Peyer's patch (tissue), 4 donors: ENCODE data around the gene CKB. TPM values are rescaled to one million over a fixed set of nuclear protein-coding genes. Genes with fewer than 3 reads are reported as not detected.
A peak's percentile ranks its signal among the peaks of the same experiment; 100 is the strongest.

Experiments used
- DNase-seq, 3 donors: peaks; one replicate each; pipeline ENCODE4 v3.0.0-alpha.2; 2017 to 2019
- H3K27ac ChIP-seq, 4 donors: fragments of 200-600 bp; sonication (generic); one replicate each; pipeline ENCODE4 v1.5.1; 2016 to 2019
- H3K27me3 ChIP-seq, 2 donors: fragments of 200-600 bp; sonication (generic); one replicate each; pipeline ENCODE4 v1.5.1; 2019
- H3K36me3 ChIP-seq, 3 donors: fragments of 200-600 bp; sonication (generic); one replicate each; pipeline ENCODE4 v1.5.1; 2016 to 2019
- H3K4me1 ChIP-seq, 4 donors: fragments of 200-600 bp; sonication (generic); one replicate each; pipeline ENCODE4 v1.5.1; 2016 to 2019
- H3K4me3 ChIP-seq, 4 donors: fragments of 200-600 bp; sonication (generic); 1 replicate in 3 of 4; 2 replicates in 1 of 4; pipeline ENCODE4 v1.5.1; 2016 to 2019; ENCODE audit warnings: mild to moderate bottlenecking in 1 of 4
- H3K9me3 ChIP-seq, 4 donors: fragments of 200-600 bp; sonication (generic); one replicate each; pipeline ENCODE4 v1.5.1; 2016 to 2019; ENCODE audit warnings: mild to moderate bottlenecking in 1 of 4
- CTCF ChIP-seq, 6 experiments: fragments of 450-650 bp in 4 of 6; fragments of 200-600 bp in 2 of 6; sonication (generic) in 1 of 6; IDR thresholded peaks; one replicate each; pipeline ENCODE4 v1.5.1; 2017 to 2019; ENCODE audit warnings: antibody characterized with exemption in 6 of 6, mild to moderate bottlenecking in 3 of 6, moderate library complexity in 1 of 6
- POLR2A ChIP-seq, 2 donors: fragments of 450-650 bp; IDR thresholded peaks; one replicate each; pipeline ENCODE4 v1.5.1; 2017; ENCODE audit warnings: antibody characterized with exemption in 2 of 2, mild to moderate bottlenecking in 2 of 2, moderate library complexity in 2 of 2
- total RNA-seq, 4 donors: library from RNA; depleted of rRNA; stranded (reverse); fragments of >200 nt; gene quantifications; one replicate each; pipeline ENCODE4 v1.1.0, GENCODE V29; 2016

Gene CKB
- total RNA-seq, 4 donors from 2014 or later, result 40.1 to 101 (median 68.4) TPM

DNA sequence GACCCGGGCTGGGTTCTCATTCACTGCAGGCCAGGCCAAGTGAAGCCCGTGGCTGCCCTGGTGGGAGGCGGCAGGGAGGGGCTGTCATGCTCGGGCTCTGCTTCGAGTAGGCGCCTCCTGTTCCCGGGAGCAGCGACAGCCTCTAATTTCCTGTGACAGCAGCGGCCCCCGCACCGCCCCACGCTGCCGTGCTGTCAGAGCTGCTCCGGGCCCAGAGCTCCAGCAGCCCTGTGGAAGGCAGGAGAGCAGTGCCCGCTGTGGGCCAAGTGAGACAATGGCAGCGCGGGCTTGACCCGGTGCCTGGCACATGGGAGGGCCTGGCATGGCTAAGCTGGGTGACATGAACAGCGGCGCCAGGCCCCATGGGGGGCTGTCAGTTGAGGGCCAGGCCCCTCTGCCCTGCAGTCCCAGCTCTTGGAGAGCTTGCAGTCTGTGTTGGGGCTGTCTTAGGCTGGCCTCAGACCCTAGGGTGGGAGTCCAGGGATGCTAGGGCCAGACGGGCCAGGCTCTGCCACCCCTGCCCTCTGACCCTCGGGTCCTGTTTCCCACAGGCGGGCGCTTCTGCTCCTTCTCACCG, 11.5 kb upstream of the CKB start:
- H3K27me3 ChIP-seq, result no peaks in the 10 kb centered on the region
- no peak for DNase-seq
- TF ChIP-seq CTCF (IDR thresholded peaks at IDR 0.05), result no peak
- H3K9me3 ChIP-seq, result no peaks in the 10 kb centered on the region
- H3K4me1 ChIP-seq, result peaks cover 6 to 47% (median 10%) of the 10 kb centered on the region in 4 donors
- H3K4me3 ChIP-seq, result no peak overlapping the region
- H3K27ac ChIP-seq, result peak overlapping the region in 2 of 4 donors; percentile 49 to 74
- H3K36me3 ChIP-seq, result peaks cover 0 to 7% (median 0%) of the 10 kb centered on the region in 3 donors

DNA sequence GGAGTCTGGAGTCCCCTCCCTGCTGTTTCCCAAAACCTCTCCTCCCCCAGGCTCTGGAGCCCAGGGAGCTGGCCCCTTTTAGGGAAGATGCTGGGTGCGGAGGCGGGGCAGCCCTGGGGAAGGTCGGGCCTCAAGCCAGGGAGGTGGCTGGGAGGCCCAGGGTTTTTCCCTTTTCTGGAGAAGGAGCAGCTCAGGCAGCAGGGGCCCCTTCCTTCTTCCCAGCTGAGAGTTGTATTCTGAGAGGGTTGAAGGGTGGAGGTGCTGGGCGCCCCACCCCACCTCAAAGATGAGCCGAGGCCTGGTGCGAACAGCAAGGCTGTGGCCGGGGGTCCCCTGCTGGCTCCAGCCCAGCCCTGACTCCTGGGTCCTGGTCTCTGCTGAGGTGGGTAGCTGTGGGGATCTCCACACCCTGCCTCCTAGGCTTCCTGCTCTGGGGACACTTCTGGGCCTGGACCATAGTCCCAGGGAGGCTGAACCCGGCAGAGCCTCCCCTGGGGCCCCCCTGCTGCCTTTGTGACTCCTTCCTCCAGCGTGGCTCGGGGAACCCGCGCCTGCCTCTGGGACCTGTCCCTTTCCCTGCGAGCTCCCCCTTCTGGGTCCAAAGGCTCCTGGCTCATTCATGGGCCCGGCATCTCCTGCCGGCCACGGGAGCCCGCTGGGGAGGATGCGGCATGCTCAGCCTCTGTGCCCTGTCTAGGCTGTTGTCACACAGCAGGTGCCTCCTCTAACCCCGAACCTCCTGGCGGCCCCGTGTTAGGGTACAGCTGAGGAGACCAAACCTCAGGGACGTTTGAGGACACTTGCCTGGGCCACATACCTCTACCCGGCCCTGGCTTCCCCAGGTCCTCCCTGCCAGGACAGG, 10.7 kb upstream of the CKB start:
- Histone ChIP-seq H3K27me3 (no peaks in the 10 kb centered on the region), H3K9me3 (no peaks in the 10 kb centered on the region), H3K4me3 (peak overlapping the region in 1 of 4 donors; percentile 1), H3K27ac (peak overlapping the region in 2 of 4 donors; percentile 49 to 74), H3K36me3 (peaks cover 0 to 7% (median 0%) of the 10 kb centered on the region in 3 donors), H3K4me1 (peaks cover 6 to 41% (median 12%) of the 10 kb centered on the region in 4 donors)
- no peak for DNase-seq
- TF ChIP-seq POLR2A (IDR thresholded peaks at IDR 0.05) (no peak), CTCF (IDR thresholded peaks at IDR 0.05) (no peak)

DNA sequence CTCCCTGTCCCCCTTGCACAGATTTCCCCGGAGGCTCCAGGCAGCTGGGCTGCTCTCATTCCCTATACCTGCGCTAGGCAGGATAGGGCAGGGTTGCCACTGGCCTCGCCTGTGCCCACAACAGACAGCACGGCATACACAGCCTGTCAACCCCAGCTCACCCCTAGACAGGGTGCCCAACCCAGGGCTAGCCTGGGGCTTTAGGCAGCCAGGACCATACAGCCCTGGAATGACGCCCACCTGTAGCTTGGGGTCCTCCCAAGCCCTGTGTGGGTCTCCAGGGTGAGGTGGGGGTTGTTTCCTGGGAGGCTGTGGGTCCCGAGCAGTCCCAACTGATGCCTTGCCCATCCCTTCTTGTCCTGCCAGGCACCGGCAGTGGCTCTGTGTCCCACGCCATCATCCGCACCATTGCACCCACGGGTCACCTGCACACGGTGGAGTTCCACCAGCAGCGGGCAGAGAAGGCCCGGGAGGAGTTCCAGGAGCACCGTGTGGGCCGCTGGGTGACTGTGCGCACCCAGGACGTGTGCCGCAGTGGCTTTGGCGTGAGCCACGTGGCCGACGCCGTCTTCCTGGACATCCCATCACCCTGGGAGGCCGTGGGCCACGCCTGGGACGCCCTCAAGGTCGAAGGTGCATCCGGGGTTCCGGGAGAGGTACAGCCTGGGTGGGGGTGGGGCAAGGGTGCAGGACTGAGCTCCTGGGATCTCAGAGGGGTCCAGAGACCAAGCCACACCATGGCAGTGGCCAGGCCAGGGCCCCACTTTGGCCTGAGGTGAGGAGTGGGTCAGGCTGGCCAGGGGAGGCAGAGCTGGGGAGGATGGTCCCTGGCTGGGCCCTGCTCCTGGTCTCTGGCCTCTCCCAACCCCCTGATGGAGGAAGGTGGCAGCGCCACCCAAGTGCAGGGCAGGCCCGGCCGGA, 9.8 kb upstream of the CKB start:
- DNase-seq, result no peak
- H3K4me1 ChIP-seq, result peaks cover 6 to 47% (median 21%) of the 10 kb centered on the region in 4 donors
- no peaks in the 10 kb centered on the region for H3K27me3 ChIP-seq
- H3K4me3 ChIP-seq, result no peak overlapping the region
- peaks cover 0 to 7% (median 0%) of the 10 kb centered on the region in 3 donors for H3K36me3 ChIP-seq
- H3K27ac ChIP-seq, result peak overlapping the region in 1 of 4 donors; percentile 74
- H3K9me3 ChIP-seq, result no peaks in the 10 kb centered on the region
- TF ChIP-seq CTCF (IDR thresholded peaks at IDR 0.05) (no peak), POLR2A (IDR thresholded peaks at IDR 0.05) (no peak)

DNA sequence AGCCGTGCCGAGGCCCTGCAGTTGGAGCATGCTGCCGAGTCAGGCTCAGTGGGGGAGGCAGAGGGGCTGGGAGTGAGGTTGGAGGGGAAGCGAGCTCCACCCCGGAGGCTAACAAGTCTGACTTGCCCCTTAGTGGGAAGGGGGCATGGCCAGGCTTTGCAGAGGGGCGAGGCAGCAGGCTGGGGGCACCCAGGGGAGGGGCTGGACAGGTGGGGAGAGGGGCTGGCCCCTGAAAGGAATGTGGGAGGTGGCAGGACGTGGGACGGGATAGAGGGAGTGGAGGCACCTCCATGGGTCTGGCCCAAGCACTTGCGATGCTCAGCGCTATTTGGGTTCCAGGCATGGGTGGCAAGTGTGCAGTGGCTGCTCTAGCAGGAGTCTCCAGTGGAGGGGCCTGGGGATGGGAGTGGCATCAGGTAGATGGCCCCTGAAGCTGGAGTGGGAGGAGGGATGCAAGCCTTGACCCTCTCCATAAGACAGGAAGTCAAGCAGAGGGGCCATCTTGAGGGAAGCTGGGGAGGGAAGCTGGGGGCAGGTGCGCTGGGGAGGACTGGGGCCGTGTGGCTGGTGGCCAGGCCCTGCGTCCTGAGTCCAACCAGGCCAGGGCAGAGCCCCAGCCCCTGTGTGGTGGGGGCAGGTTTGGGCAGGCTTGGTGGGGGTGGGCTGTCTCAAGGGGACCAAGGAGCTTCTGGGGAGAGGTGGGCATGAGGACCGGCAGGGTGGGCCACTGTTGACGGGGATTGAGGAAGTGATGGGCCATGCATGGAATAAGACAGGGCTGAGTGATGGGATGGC, 9.0 kb upstream of the CKB start:
- TF ChIP-seq CTCF (IDR thresholded peaks at IDR 0.05) (no peak), POLR2A (IDR thresholded peaks at IDR 0.05) (no peak)
- no peak for DNase-seq
- Histone ChIP-seq H3K27me3 (no peaks in the 10 kb centered on the region), H3K27ac (no peak overlapping the region), H3K4me1 (peaks cover 6 to 52% (median 22%) of the 10 kb centered on the region in 4 donors), H3K36me3 (peaks cover 0 to 7% (median 0%) of the 10 kb centered on the region in 3 donors), H3K4me3 (no peak overlapping the region), H3K9me3 (no peaks in the 10 kb centered on the region)

- H3K27ac ChIP-seq, result no peak overlapping the region
- H3K4me3 ChIP-seq, result no peak overlapping the region
- no peaks in the 10 kb centered on the region for H3K27me3 ChIP-seq
- no peaks in the 10 kb centered on the region for H3K9me3 ChIP-seq
- DNase-seq, result no peak
- peaks cover 0 to 7% (median 0%) of the 10 kb centered on the region in 3 donors for H3K36me3 ChIP-seq
- H3K4me1 ChIP-seq, result peaks cover 6 to 60% (median 22%) of the 10 kb centered on the region in 4 donors
- TF ChIP-seq CTCF (IDR thresholded peaks at IDR 0.05) (no peak), POLR2A (IDR thresholded peaks at IDR 0.05) (no peak)
These were observed 8.2 kb upstream of the CKB start for GRCh38 chr14:103530831-103531230.
